GM18907 (cell line): ENCODE data around the gene COL26A1.
A peak's percentile ranks its signal among the peaks of the same experiment; 100 is the strongest.
"Not testable (repeated sequence)": the region's sequence is repeated elsewhere in the genome, so short reads cannot be mapped to it uniquely, and the experiment has no call there.

Experiments
- ATAC-seq: cut with Tn5 transposase; IDR thresholded peaks from one replicate; pipeline ENCODE4 v1.9.1; 2021; ENCODE audit warnings: mild to moderate bottlenecking, moderate library complexity; ENCODE audit not compliant: unreplicated experiment

The COL26A1 gene

DNA sequence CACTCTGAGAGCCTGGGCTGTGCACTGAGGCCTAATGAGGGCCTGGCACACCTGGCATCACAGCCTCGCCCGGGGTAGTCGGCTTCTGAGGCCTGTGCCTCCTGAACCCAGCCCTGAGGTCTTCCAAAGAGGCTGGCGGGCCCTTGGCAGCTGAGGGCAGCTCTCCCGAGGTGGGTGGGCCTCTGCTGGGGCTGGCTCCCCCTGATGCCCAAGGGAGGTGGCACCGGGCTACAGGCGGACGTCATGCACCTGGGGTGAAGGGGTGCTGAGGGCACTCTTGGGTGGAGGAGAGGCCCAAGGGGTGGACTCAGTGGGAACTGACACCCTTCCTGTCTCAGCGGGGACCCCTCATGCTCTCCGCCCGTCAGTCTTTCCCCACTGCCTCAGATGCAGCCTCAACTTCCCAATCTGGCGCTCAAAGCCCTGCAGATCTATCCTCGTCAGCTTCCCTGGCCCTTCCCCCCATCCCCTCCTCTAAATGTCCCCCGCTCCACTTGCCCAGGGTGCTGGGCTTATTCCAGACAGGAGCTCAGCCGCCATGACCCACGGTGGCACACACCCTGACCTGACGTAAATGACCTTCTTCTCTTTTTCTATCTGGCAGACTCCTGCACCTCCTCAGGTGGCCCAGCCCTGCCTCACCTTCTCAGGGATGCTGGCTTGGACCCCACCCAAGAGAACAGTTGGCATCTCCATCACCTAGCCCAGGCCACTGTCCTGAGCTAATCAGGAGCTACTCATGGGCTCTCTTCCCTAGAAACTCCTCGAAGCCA is 228.2 kb downstream of the COL26A1 start:
- no peak for ATAC-seq

DNA sequence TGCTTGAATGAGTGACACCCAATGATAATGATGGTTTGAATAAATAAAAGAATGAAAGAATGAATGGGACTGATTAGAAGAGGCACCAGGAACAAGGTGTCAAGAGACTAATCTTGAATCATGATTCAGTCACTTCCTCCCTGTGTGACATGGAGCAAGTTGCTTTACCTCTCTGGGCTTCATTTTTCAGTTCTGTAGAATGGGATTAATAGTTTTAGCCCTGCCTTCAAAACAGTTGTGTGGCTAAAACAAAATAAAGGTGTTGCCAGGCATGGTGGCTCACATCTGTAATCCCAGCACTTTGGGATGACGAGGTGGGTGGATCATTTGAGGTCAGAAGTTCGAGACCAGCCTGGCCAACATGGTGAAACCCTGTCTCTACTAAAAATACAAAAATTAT is 228.8 kb downstream of the COL26A1 start:
- ATAC-seq: no peak

DNA sequence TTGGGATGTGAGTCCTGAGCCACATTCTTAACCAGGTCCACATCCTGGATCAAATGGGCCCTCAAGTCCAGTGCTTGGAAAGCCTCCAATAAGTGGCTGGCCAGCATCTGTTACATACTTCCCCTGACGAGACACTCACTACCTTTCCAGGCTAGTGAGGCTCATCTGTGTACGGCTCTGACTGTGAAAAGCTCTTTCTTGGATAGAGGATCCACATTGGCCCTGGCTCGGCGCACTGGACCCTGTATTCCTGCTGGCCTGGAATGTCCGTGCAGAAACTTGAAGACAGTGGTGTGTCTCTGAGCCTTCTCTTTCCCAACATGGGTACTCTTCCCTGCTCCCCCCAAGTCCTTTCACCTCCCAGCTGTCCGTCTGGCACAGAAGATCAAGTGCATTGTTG is 230.9 kb downstream of the COL26A1 start:
- no peak for ATAC-seq

DNA sequence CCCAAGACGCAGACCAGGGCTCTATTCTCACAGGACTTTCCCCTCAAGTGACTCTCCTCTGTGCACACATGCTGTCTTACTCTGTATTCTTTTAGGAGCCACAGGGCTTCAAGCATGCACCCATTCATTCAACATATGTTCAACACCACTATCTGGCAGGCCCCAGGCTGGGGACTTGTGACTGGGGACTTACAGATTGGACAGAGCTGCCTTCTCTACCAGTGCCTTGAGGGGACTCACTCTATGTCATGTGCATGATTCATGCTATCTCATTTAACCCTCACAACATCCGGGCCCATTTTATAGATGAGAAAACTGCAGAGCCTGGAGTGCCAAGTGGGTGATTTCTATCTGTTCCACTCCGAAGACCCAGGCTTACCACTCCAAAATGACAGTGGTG is 232.1 kb downstream of the COL26A1 start:
- no peak for ATAC-seq

DNA sequence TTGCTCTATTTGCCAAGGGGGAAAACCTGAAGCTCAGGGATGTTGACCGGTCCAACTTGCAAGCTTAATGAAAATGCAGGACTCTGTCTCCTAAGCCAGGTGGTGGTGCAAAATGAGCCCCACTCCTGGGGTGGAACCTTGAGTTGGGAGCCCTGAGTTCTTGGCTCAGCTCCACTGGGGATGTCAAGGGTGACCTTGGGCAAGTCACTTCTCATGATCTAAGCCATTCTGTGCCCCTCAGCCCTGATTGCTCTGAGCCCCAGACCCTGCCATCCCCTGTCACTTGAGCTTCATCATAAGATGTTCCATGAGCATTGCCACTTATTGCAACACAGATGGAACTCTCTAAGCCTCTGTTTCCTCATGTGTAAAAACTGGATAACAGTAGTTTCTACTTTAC is 232.6 kb downstream of the COL26A1 start:
- ATAC-seq: no peak

DNA sequence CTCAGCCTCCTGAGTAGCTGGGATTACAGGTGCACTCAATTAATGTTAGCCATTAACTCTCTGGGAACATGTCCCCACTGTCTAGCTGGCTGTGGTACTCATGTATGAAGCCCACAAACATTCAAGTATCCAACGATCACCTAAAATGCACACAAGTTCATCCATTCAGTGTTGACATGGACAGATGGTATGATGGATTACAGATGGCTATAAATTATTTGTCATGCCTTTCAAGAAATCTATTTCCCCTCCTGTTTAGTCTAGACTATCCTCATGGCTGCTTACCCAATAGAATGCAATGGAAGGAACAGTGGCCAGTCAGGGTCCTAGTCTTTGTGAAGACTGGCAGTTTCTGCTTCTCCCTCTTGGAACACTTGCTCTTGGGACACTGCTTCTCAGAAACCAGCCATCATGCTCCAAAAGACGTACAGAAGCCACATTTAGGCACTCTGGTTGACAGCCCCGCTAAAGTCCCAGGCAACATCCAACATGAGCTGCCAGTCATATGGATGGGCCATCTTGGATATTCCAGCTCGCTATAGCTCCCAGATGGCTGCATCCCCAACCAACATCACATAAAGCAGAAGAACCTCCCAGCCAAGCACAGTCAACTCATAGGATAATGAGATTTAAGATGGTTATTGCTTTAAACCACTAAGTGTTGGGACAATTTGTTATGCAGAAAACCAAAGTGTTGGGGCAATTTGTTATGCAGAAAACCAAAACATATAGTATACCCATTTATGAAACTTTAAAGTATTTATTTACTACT is 233.3 kb downstream of the COL26A1 start:
- no peak for ATAC-seq

DNA sequence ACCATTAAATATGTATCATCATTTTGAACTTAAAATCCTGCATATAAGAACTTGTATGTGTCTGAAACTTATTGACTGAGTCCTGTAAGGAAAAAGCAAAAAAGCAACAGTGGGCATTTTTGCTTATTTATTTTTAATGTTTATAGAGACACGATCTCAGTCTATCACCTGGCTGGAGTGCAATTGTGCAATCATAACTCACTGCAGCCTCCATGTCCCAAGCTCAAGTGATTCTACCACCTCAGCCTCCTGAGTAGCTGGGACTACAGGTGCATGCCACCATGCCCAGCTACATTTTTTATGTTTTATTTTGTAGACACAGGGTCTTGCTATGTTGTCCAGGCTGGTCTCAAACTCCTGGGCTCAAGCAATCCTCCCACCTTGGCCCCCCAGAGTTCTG is 234.2 kb downstream of the COL26A1 start:
- ATAC-seq: no peak

DNA sequence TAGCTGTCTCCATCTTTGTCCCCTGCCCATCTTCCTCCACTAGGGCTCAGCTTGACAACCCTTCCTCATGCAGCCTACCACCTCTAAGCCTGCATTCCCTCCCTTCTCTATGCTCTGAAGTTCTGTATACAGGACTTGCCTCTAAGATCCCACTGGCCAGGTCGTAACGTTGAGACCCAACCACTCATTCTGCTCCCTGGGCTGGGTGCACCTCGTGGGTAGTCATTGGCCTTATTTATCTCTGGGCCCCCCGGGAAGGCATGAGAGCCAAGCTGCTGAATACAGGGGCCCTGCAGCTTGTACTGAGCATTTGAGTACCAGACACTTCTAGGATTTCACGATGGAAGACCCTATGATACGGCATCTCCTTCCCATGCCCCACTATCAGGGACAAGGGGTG is 235.3 kb downstream of the COL26A1 start:
- ATAC-seq: no peak

DNA sequence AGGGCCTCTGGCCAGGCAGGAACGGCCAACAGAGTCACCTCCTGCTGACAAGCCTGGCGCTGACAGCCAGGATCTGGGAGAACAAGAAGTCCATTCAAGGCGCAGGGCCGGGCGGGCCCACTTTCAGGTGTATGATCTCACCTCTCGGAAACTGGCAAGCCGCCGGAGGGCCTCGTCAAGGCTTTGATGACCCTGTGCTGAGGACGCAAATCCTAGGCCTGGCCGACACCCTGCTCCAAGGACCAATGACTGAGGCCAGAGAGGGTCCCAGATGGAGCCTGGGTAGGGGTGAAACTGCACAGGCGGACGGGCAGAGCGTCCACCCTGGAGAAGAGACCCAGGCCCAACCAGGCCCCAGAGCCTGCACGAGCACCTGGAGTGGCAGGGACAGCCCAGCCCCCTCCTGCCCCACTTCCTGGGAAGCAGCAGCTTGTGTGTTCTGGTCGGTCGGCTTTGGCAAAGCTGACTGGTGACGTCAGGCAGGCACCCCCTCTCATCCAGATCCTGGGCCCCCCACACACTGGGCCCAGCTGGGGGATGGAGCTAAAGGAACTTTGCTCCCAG is 235.8 kb downstream of the COL26A1 start:
- ATAC-seq: no peak

DNA sequence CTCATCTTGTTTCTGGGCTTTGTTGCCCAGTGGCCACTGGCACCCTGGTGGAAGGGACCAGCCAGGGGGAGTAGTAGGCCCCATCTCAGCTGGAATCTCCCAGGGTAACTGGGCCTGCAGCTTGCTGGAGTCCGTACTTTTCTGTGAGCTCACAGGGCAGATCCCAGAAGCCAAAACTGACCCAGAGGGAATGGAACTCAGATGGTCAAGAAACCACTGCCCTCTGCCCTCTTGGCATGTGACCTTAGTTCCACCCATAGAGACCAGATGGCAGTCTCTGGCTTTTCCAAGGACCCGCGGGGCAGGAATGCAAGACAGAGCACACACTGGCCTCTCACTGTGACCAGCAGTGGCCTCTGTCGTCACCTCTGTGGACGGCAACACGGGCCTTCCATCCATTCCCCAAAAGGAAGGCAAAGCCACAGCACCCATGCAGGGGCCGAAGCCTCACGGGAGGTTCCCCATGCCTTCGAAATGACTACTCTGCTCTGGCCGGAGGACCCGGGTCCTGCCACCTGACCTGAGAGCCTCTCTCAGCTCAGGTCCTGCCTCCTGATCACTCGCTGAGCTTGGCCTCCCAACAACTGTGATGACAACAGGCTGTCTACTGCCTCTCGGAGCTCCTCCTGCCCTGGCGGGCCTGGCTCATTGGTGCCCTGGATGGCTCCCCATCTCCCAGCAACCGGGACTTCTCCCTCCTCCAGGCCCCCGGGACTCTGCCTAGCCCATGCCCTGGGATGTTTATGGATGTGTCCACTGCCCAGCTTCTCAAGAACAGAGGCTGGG is 236.5 kb downstream of the COL26A1 start:
- no peak for ATAC-seq

DNA sequence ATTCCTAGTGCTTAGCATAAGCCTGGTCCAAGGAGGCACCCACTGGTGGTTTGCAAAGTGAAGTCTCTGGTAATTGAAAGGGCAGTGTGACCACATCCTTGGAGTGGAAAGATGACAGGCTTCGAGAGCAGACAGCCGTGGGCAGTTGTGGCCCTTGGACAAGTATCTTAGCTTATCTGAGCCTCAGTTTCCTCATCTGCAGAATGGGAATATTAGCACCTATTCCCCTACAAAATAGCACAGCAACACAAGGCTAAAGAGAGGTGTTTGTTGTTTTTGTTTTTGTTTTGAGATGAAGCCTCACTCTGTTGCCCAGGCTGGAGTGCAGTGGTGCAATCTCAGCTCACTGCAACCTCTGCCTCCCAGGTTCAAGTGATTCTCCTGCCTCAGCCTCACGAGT is 237.1 kb downstream of the COL26A1 start:
- ATAC-seq: no peak

DNA sequence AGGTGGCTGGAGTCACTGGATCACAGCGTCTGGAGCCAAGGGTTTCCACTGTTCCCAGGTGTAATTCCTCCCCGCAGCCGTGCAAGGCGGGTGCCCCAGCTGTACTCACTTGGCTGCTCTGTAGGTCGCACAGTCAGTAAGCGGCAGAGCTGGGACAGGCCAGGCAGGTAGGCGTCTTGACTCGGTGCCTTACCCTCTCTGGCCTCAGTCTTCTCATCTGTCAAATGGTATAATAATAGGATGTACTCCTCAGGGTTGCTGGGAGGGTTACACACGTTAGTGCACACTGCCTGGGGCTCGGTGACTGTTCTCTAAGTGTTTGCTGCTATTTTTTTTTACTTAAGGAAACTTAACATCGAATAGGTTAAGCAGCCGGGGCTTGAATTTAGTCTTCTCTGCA is 239.4 kb downstream of the COL26A1 start:
- ATAC-seq: no peak

DNA sequence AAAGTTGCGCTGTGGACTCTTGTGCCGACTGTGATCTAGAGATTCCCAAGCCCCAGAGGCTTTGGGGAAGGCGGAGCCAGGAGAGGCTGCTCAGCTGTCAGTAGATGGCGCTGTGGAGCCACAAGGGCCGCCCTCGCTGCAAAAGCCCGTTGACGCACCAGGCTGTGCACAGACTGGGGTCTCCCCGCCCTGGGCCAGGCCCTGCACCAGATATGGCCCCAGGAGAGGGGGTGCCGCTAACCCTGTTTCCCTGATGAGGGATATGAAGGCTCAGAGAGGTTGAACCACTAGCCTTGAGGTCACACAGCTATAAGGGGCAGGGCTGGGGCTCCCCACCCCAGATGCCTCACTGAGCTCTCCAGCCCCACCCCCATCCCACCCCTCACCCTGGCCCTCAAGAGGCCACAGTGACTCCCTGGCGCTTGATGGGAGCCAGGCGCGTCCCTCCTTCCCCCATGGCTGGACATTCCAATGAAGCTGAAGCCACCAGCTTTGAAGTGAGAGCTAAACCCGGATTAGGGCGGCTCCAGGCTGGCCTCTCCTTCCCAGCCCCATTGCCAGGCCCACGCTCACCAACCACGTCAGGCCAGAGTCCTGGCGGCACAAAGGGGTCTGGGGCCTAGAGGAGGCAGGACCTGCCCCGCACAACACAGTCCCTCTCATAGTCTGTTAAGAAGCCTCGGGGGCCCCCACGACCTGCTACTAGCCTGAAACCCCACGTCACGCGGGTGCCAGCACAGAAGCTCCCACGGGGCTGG is 240.0 kb downstream of the COL26A1 start:
- peak; percentile 60 for ATAC-seq

DNA sequence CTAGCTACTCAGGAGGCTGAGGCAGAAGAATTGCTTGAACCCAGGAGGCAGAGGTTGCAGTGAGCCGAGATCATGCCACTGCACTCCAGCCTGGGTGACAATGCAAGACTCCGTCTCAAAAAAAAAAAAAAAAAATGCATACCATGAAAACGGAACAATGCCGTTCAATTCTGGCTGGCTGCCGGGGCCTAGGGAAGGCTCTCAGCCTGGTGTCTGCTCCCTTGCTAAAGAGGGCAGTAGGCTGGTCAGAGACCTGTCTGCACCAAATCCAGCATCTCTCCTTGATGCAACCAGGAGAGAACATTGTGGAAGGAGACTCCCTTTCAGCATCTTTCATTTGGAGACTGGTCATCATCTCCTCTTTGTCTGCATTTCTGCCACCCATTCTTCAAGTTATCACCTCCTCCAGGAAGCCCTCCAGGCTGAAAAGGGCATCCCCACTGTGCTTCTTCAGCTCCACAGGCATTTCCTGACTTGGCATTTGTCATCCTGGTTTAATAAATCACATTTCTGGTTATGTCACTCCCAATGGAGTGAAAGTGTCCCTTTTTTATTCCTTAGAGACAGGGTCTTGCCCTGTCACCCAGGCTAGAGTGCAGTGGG is 241.8 kb downstream of the COL26A1 start:
- no peak for ATAC-seq

DNA sequence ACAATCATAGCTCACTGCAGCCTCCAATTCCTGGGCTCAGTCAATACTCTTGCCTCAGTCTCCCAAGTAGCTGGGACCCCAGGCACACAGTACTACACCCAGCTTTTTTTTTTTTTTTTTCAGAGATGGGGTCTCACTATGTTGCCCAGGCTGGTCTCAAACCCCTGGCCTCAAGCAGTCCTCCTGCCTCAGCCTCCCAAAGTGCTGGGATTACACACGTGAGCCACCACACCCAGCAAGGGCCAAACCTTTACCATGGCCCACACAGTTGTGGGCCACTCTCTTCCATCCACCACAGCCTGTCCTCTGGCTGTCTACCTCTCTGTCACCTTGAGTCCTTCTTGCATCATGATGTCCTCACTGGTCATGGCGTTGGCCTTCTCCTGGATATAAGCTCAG is 242.3 kb downstream of the COL26A1 start:
- not testable (repeated sequence) for ATAC-seq

DNA sequence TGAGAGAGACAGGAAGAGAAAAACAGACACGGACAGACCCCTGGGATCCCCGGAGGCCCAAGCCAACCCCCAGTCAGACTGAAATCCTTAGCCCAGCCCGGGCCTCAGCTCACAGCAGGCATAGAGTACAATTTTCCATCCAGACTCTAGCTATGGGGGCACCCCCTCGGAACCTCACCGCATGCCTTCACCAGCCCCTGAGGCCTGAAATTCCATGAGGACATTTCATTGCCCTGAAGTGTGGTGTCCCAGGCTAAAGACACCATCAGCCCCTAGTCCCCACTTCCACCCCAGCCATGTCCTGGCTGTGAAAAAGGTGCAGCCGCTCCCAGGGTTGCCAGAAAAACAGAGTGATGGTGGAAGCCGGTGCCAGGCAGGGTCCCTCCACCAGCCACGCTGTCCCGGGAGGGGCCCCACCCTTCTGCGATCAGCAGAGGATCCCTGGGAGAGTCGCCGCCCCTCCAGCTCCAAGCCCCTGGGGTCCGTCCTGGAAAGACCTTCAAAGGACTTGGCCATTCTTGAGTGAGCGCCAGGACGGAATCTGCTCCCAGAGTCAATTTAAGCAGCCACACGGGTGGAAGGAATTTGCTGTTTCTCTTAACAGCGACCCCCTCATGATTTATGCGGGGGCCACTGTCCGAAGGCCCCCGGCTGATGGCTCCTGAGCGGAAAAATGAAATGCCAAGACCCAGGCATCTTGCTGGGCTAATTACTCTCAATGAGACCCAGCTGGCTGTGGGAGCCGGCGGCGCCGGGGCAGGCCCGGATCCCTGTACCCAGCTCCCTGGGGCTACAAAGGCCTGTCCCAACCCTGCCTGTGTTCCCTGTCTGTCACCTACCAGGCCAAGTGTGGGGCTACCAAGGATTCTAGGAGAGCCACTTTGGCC is 243.2 kb downstream of the COL26A1 start:
- ATAC-seq: no peak

DNA sequence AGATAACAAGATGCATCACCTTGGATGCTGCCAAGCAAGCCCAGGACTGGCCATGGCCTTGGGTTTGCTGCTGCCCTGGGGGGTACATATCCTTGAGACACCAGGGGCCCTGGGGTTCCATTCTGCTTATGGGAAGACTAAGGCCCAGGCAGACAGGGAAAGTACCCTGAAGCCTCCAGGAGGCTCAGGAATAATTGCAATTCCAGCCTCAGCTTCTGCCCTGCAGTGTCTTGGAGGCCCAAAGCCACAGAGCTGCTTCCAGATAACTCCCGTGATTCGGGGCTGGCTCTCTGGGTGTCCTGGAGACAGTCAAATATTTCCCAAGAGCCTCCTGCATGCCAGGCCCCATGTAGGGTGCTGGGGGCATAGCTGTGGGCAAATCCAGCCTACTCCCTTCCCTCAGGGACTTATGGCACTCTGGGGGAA is 243.8 kb downstream of the COL26A1 start:
- no peak for ATAC-seq
